ENCODE data around the gene NUP93. TPM values are rescaled to one million over a fixed set of nuclear protein-coding genes. Genes with fewer than 3 reads are reported as not detected.

Gene NUP93
- total and polyA plus RNA-seq, 2 experiments from 2014 or later: 139 to 187 TPM

GRCh38 chr16:56777001-56777400 is 47.1 kb downstream of the NUP93 start (continued):
- TF ChIP-seq ZNF462 (CRISPR knock-in tag; IDR thresholded peaks at IDR 0.05) (no peak), CREB1 (CRISPR knock-in tag; IDR thresholded peaks at IDR 0.05; ENCODE audit: low read depth) (no peak), ZNF331 (CRISPR knock-in tag; IDR thresholded peaks at IDR 0.05; ENCODE audit: low read depth) (no peak), ZNF114 (CRISPR knock-in tag; IDR thresholded peaks at IDR 0.05) (no peak), CTCF (conservative IDR thresholded peaks at IDR 0.05; ENCODE audit: low read depth in 2 of 2) (no peak), EZH2 (IDR thresholded peaks at IDR 0.05; ENCODE audit: low read depth, unreplicated experiment) (no peak), POLR2AphosphoS5 (IDR thresholded peaks at IDR 0.05; ENCODE audit: low read depth) (no peak), ETS1 (IDR thresholded peaks at IDR 0.05) (no peak)

Data from GM23338 (cell line).